GM19397 (cell line): ENCODE results near the gene TBX4.
"Not testable (repeated sequence)": the region's sequence is repeated elsewhere in the genome, so short reads cannot be mapped to it uniquely, and the experiment has no call there.

Experiments
- ATAC-seq: cut with Tn5 transposase; IDR thresholded peaks from one replicate; pipeline ENCODE4 v1.9.1; 2021; ENCODE audit warnings: mild to moderate bottlenecking, moderate library complexity; ENCODE audit not compliant: unreplicated experiment

The TBX4 gene

DNA sequence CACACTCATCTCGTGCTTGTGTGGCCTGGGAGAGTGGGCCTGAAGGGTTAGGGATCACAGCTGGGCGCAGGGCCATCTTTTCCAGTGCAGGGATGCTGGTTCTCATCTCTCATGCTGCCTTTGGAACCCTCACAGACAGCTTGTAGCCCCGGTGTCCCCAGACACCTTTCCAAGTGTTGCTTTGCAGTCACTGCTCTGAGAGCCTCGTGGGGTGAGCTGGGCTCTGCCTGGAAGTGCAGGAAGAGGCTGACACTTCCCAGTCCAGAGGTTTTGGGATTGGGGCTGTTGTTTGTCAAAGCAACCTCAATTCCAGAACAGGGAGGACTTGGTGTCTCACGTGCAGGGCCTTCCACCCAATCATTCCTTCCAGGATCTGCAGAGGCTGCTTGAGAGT lies 28.2 kb downstream of the TBX4 start:
- no peak for ATAC-seq

DNA sequence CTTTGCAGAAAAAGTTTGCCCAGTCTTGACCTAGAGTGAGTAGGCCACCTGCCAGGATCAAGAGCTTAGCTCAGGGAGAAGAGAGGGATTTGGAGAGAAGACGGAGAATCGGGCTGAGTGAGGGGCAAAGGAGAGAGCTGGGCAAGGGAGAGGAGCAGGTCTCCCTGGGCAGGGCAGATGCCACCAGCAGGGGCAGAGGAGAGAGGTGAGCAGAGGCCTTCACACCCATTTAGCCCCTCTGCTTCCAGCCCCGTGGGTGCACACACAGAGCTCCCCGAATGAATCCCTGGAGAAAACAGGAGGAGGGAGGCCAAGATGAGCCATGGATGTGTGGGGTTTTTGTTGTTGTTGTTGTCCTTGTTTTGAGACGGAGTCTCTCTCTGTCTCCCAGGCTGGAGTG lies 29.2 kb downstream of the TBX4 start:
- no peak for ATAC-seq

DNA sequence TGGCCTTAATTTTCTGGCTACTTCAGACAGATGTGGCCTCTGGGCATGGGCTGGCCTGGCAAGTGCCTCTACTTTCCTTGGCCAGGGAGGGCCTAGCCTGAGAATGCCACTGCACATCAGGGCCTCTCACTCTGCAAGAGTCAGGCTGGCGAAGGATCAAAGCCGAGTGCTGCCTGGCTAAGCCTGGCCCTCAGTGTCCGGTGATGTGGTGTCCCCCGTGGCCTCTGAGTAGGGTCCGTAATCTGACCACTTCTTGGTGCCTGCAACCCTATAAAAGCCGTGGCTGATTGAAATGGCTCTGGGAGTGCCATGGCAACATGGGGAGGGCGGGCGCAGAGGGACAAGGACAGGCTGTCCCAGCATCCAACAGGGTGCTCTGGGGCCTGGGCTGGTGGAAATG lies 30.2 kb downstream of the TBX4 start:
- ATAC-seq, result no peak

DNA sequence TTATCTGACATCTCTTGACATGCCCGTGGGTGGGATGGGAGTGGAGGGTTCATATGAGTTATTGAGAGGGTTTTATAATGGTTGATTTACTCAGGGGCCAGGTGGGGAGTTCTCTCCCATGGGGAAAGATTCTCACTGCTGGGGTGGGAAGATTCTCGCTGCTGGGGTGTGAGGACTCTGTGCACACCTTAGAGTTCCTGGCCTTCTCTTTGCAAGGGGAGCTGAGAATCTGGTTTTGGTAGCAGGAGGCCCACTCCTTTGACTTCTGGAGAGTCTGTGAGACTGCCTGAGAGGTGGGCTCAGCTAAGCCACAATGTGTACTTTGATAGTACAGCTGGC lies 31.5 kb downstream of the TBX4 start:
- ATAC-seq, result no peak

DNA sequence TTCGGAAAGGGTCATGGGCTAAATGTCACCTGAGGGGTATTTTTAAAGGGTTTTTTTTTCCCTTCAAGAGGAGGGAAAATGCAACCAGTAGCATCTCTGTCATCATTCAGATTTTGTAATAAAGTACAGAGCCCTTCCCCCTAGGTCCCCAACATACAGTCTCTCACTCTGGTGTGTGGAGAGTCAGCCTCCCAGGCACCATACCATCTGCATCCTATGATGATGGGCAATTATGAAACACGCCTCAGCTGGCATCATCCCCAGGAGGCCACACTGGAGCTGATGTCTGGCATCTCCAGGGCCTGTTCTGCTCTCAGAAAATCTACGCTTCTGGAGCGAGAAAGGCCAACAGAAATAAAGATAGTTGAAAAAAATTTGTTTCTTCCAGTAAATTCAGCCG lies 32.0 kb downstream of the TBX4 start:
- no peak for ATAC-seq

DNA sequence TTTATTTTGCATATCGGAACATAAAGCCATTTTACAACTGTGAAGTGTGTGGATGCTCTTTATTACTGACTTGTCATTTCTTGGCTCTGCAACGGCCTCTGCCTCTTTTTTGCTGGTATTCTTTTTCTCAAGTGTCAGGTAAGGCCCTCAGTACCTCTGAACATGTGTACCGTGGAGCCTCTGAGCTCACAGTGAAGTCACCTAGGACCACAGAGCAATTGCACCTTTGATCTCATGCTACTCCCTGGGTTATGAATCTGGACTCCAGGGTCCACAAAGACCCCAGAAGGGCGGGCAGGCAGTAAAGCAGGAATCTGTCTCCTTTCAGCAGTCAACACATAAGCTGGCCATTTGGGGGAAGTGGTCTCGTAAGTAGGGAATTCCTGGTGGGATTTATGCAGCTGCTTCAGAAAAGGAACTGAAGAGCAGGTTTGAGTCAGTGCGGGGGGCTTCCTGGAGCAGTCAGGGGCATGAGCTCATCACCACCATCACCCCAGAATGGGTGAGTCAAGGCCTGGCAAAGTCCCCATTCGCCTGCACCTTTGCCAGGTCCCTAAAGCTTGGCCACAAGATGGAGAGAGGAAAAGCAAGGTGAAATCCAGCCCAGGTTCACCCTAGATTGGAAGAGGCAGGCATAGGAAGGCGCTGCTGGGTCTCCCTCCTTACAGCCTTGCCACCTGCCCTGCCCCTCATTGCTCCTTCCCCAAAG lies 33.0 kb downstream of the TBX4 start:
- no peak for ATAC-seq

DNA sequence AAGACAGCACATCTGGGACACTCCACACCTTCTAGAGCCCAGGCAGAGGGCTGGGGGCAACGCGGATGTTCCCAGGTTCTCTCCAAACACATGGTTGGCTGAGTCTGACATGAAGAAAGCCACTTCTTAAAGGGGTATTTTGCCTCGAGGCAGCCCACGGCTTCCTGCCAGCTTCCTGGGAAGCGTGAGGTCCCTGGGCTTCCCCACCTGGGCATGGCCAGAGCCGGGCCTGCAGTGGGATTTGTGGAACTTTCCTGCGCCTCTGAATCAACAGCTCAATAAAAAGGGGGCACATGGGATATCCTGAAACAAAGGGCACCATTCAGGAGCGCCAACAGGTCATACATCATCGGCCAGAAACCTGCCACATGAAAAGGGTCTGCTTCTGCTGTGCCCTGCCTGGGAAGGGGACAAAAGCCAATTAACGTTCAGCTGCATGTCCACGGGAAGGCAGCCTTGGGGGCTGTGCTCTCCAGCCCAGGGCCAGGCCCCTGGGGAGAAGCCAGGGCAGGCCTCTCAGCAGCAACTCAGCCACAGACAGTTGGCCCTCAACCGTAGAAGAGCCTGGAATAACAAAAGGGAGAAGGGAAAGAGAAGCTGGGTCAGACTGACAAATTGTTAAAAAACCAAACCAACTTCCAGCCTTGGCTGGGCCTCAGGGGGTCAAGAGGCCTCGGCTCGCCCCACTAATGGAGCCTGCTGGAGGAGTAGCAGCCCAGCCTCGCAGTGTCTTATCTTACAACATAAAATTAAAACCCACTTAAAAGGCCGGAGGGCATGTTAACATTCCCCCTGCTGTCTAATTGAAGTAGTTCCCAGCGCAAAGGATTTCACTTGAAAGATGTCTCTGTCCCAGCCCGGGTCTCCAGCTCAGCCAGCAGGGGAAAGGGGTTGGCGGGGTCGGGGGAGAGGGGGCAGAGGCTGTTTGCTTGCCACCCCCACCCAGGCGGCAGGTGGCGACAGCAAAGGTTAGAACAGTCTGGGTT lies 34.2 kb downstream of the TBX4 start:
- no peak for ATAC-seq

DNA sequence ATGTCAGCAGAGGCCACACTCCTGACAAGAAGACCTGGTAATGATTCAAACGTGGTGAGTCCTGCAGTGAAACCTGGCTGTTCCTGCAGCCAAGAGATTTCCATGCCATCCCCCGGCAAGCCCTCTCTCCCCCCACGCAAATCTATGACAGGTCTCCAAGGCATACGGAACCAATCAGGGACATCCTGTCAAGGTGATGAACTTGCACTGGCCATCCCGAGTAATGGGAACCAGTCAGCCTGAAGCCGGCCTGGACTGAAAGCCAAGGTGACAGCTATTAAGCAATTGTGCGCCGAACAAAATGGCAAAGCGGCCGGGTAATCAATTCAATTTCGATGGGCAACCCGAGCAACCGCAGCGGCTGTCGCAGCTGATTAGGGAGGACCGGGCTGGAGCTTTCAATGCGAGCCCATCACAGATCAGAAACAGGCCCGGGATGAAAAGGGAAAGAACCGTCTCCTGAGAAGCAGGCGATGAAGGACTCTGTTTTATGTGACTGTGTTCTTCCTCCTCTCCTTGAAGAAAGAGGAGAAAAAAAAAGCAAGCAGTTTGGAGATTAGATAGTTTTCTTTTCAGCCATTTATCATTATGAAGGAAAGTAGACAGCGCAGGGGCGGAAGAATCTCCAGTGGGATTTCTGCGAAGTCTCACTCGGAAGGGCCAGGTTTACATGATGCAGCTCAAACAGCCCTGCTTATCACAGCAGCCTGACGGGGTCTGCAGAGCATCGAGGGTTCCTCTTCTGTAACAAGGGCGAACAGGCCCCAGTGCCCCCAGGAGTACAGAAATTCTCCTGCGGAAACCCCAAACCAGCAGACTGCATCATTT lies 35.2 kb downstream of the TBX4 start:
- ATAC-seq, result no peak

DNA sequence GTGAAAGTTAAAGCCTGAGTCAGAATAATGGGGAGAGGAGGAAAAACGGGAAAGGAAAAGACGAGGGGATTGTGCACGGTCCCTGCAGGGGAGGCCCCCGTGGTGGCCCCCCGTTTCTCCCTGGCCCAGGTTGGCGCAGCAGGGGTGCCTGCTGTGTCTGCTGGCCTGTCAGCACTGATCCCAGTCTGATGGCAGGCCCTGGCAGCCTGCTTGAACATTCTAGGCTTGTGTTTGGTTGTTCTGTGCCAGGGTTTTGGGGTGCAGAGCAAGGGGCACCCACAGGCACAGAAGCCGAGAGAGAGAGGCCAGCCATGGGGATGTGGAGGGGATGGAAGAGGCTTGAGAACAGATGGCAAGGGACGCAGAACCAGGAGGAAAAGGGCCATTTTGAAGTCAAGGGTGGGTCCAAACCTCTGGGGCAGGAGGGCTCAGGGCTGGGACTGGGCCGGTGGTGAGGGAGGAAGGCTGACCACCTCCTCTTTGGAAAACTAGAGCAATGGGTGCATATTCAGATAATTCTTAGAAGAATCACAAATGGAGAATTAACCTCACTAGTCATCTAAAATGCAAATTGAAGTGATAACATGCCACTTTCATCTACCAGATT lies 35.9 kb downstream of the TBX4 start:
- no peak for ATAC-seq

DNA sequence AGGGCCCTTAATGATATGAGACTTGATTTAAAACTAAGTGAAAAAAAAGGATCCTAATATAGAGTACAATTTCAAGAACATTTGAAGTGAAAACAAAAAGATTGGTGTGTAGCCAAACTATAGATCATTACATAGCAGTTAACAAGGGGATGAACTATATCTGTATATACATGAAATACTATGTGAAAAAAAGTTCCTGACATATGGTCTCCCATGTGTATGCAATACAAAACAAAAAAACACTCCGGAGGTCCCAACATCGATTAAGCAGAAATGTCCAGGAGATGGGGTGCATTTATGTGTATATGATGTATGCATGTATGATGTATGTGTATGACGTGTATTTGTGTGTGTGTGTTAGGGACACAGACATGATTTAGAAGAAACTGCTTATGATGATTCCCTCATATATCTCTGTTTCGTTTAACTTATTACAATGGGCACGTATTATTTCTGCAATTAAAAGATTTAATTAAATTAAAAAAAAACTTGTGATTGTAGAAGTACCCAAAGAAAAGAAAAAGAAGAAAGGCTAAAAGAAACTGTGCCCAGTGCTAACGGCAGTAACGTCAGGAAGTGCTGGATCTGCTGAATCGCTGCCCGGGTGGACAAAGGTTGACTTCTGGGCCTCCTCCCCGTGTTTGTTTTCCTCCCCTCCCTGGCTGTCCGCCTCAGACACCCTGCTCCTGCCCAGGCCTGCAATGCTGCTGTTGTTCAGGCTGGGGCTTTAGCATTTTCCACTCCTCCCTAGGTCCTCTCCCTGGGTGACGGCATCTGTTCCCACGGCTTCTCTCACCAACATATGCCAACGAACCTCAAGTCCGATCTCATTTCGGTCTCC lies 36.9 kb downstream of the TBX4 start:
- ATAC-seq, result no peak

DNA sequence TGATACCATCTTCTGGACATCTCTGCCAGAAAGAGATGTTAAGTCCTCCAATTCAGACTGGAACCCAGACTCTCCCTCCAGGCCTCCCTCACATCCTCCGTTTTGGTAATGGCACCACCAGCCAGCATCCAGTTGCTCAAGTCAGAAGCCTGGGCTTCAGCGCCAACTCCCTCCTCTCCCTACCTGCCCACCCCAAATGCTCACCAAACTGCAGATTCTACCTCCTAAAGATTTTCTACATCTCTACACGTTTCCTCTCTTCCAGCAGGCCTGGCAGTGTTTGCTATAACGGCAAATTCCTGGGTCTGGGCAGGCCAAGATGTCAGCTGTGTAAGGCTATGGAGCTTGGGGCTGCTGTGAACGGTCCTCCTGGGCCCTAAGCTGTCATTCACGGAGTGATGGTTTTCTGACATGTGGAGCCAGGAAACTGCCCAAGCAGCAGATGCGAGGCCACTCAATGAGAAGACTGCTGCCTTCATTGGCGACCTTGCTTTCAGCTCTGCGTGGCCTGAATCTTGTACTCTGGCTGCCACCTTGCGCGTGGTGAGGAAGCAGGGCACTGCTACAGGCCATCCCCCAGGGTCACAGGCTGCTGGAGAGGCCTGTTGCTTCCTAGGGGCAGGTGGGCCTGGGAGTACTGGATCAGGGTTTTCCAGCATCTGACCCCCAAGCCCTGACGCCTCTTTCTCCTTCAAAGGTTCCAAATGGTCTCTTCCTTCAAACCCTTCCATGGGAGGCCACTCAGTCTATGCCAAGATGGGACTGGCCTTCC lies 37.7 kb downstream of the TBX4 start:
- ATAC-seq, result no peak

DNA sequence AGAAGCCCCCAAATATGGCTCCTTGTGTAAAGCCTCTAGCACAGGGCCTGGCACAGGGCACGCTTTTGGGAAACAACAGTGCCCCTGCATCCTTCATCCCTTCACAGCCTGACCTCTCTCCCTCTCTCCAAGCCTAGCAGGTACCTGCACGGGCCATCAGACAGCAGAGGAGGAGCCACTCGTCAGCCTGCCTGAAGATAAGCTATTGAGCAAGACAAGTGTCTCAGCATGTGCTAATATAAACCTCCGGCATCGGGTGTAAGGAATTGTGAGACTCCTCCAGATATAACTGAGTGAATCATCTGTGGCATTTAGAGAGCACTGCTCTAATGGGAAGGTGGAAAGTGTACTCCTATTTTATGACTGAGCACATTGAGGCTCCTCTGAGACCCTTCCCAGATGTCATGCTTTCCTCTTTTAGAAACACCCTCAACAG lies 38.3 kb downstream of the TBX4 start:
- ATAC-seq, result no peak

DNA sequence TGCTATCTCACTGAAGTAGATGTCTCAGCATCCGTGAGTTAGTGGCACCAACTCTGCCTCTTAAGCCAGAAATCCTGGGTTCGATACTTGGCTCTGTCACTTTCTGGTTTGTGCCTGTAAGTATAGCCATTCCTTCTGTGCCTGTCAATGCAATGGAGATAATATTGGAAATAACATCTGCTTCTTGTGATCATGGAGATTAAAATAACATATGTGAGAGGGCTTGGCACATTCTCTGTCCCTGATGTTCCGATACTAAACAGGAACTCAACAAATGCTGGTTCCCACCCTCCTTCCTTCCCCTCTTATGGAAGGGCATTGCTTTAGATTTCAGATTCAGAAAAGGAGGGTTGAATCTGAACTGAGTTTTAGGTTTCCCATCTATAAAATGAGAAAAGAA lies 39.8 kb downstream of the TBX4 start:
- ATAC-seq, result no peak

DNA sequence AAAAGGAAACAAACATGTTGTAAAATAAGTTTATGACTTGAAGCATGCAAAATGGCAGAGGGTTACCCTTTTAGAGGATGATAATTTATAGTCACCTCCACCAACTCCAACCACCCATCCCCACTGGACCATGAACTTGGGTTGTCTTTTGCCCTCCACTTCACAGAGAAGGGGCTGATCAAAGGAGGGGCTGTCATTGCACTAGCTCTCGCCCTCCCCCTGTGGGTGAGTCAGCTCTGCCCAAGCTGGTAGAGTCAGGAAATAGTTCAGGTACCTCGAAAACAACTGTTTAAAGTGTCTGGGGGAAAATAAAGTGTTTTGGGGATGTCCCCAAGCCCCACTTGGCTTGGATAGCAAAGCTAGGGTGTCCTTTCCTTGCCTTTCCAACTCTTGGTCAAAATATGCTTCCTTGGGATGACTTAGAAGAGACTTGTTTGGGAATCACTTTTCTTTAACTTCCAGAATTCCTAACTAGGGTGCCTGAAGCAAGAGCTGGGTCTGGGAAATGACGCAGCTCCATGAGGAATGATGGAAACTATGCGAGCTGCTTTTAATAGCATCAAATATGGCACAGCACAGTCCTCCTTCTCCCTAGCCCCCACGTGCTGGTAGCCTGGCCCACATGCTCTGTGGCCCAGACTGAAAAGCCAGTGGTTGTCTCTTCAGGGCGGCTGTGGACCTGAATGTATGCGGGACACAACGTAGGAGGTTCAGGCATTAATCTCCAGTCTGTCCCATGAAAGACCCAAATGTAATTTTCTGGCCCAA lies 40.7 kb downstream of the TBX4 start:
- no peak for ATAC-seq

DNA sequence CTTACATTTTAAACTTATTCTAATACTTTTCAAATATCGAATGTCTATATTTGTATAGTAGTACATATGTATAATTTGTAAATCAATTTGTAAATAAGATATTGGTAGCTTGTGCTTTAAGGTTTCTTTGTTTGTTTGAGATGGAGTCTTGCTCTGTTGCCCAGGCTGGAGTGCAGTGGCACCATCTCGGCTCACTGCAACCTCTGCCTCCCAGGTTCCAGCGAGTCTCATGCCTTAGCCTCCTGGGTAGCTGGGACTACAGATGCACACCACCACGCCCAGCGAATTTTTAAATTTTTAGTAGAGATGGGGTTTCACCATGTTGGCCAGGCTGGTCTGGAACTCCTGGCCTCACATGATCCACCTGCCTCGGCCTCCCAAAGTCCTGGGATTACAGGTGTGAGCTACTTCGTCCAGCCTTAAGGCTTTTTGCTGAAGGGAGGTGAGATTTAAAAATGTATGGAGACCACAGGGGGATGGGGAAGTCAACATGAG lies 41.7 kb downstream of the TBX4 start:
- ATAC-seq, result not testable (repeated sequence)

DNA sequence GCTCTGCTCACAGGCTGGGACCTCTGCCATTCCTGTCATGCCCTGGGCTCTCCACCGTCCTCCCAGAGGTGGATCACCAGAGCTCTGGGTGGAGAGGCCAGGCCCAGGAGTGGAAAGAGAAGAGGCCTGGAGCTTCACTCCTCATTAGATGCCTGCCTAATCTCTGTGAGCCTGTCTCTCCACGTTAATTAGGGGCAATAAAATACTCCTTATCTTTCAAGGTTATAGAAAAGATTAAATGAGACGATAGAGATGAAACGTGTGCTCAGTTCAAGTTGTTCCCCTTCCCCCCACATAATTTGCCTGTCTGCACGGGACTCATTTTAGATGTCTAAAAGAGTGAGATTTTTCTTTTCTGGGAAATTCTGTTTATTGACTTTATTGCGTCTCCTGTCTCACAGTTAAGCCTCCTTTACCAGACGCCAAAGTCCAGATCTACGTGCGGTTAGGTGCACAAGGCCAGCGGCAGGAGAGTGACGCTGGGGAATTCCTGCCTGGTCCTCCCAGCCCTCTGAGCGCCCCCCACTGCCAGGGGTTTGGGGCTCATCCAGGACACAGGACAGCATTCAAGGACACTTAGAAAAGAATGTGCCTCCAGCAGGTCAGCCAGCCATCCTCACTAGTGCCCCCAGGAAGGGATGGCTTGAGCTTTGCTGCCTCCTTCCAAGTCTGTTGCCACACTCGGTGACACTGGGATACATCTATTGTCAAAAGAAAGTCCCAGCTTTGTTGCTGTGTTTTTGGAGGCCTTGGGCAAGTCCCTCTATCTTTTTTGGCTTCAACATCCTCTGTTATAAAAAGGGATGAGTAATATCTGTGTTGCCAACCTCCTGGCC lies 42.3 kb downstream of the TBX4 start:
- ATAC-seq, result no peak

DNA sequence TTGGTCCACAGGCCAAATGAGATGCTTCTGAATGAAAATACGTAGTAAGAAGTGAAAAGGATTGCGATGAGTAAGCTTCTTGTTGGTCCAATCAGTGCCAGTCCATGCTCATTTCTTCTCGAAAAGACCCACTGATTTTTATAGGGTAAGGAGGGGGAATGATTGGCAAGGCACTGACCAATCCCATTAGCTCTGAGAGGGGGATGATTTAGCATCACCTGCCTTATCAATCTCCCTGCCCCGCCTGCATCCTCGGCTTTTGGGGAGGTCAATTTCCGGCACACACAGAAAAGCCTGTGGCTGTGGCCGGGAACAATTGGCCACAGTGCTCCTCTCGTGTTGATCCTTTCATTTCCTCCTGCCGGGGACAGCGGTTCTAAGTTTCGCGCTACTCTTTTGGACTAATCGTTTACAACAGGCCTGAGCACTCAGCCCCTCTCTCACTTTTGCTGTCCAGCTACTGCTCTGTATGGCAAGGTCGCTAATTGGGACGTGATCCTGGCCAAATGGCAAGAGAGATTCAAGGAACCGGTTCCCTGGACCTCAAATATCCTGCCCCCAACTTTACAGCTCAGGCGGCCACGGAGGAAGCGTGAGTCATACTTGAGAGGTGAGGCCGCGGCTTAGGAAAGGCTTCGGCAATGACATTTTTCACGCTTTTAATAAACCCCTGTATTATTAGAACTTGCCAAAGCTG lies 43.1 kb downstream of the TBX4 start:
- no peak for ATAC-seq
